ENCODE results near the gene MIEF2. TPM values are rescaled to one million over a fixed set of nuclear protein-coding genes. Genes with fewer than 3 reads are reported as not detected.

The MIEF2 gene
- total and polyA plus RNA-seq, 4 donors, result 15.5 to 24.1 (median 19.1) TPM

DNA sequence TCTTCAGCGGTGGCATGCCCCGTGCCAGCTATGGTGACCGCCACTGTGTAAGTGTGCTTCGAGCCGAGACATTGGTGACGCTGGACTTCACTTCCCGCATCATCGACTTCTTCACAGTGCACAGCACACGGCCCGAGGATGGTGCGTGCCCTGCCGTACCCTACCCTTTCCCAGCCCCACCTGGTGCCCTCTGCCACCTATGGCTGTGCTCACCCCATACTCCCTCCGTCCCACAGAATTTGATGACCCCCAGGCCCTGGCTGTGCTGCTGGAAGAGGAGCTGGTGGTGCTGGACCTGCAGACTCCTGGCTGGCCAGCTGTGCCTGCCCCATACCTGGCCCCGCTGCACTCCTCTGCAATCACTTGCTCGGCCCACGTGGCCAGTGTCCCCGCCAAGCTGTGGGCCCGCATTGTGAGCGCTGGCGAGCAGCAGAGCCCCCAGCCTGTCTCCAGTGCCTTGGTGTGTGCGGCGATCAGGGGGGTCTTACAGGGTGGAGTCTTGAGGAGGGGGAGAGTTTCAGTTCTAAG lies 25.5 kb upstream of the MIEF2 start:
- Histone ChIP-seq H3K27me3 (ENCODE audit: control insufficient read depth, insufficient read depth, low read length) (no peaks in the 10 kb centered on the region), H3K4me3 (ENCODE audit: low read depth, low read length) (no peak overlapping the region), H3K36me3 (ENCODE audit: control insufficient read depth, insufficient read depth, low read length) (peaks cover 82% of the 10 kb centered on the region), H3K9me3 (ENCODE audit: control insufficient read depth, insufficient read depth, low read length) (no peaks in the 10 kb centered on the region), H3K27ac (ENCODE audit: low read depth, low read length) (no peak overlapping the region), H3K4me1 (ENCODE audit: control insufficient read depth, insufficient read depth, low read length) (peaks cover 31% of the 10 kb centered on the region)
- DNase-seq (ENCODE audit: low read depth in 4 of 6, low spot score in 6 of 6), result no peak
- WGBS (ENCODE audit: insufficient coverage), result 96% methylated on average over 22 of the region's 22 CpGs

DNA sequence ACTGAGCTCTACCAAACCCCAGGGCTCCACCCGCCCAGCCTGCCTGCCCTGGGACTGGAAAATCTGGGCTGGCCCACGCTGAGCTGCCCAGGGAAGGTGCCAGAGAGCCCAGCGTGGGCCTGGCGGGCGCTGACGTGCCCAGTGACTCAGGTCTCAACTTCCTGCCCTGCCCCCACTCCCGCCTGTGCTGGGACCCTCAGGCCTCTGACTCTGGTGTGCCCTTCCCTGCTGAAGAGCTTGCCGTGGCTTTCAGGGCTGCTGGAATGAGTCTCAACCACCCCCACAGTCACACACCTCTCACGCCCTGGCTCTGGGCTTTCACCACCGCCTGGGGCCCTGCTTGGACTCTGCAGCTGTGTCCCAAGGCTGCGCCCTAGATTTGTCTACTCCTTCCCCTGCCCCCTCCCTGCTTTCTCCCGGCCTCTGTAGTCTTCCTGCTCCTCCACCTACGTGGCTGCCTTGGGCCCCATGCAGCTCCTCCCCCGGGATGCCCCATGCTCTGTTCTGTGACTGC lies 24.7 kb upstream of the MIEF2 start:
- peaks cover 22% of the 10 kb centered on the region for H3K4me1 ChIP-seq (ENCODE audit: control insufficient read depth, insufficient read depth, low read length)
- H3K27me3 ChIP-seq (ENCODE audit: control insufficient read depth, insufficient read depth, low read length), result no peaks in the 10 kb centered on the region
- no peaks in the 10 kb centered on the region for H3K9me3 ChIP-seq (ENCODE audit: control insufficient read depth, insufficient read depth, low read length)
- DNase-seq (ENCODE audit: low read depth in 4 of 6, low spot score in 6 of 6), result no peak
- H3K36me3 ChIP-seq (ENCODE audit: control insufficient read depth, insufficient read depth, low read length), result peaks cover 91% of the 10 kb centered on the region
- 84% methylated on average over 14 of the region's 14 CpGs for WGBS (ENCODE audit: insufficient coverage)
- no peak overlapping the region for H3K4me3 ChIP-seq (ENCODE audit: low read depth, low read length)
- no peak overlapping the region for H3K27ac ChIP-seq (ENCODE audit: low read depth, low read length)

DNA sequence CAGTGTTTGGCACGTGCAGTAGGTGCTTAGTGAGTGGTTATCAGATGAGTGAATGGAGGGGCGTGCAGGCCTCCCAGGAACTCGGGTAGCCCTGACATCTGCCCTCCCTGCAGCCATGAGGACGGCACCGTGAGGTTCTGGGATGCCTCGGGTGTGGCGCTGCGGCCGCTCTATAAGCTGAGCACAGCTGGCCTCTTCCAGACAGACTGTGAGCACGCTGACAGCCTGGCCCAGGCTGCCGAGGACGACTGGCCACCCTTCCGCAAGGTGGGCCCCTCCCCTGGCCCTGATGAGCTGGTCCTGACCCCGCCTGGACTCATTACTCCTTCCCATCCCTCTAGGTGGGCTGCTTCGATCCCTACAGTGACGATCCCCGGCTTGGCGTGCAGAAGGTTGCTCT lies 24.0 kb upstream of the MIEF2 start:
- Histone ChIP-seq H3K9me3 (ENCODE audit: control insufficient read depth, insufficient read depth, low read length) (no peaks in the 10 kb centered on the region), H3K4me3 (ENCODE audit: low read depth, low read length) (no peak overlapping the region), H3K27me3 (ENCODE audit: control insufficient read depth, insufficient read depth, low read length) (no peaks in the 10 kb centered on the region), H3K27ac (ENCODE audit: low read depth, low read length) (no peak overlapping the region), H3K4me1 (ENCODE audit: control insufficient read depth, insufficient read depth, low read length) (peaks cover 15% of the 10 kb centered on the region), H3K36me3 (ENCODE audit: control insufficient read depth, insufficient read depth, low read length) (peaks cover 98% of the 10 kb centered on the region)
- no peak for DNase-seq (ENCODE audit: low read depth in 4 of 6, low spot score in 6 of 6)
- 89% methylated on average over 15 of the region's 18 CpGs for WGBS (ENCODE audit: insufficient coverage)

DNA sequence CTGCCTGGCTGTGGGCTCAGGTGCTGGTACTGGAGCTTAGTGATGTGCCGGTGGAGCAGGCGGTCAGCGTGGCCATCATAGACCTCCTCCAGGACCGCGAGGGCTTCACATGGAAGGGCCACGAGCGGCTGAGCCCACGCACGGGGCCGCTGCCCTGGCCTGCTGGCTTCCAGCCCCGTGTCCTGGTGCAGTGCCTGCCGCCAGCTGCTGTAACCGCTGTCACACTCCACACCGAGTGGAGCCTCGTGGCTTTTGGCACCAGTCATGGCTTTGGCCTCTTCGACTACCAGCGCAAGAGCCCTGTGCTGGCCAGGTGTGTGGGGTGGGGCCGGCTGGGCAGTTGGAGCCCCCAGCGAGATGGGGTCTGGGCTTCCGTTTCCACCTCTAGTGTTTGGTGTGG lies 23.0 kb upstream of the MIEF2 start:
- WGBS (ENCODE audit: insufficient coverage), result 93% methylated on average over 18 of the region's 20 CpGs
- no peaks in the 10 kb centered on the region for H3K27me3 ChIP-seq (ENCODE audit: control insufficient read depth, insufficient read depth, low read length)
- peaks cover 100% of the 10 kb centered on the region for H3K36me3 ChIP-seq (ENCODE audit: control insufficient read depth, insufficient read depth, low read length)
- H3K4me1 ChIP-seq (ENCODE audit: control insufficient read depth, insufficient read depth, low read length), result peaks cover 5% of the 10 kb centered on the region
- H3K27ac ChIP-seq (ENCODE audit: low read depth, low read length), result no peak overlapping the region
- DNase-seq (ENCODE audit: low read depth in 4 of 6, low spot score in 6 of 6), result no peak
- H3K9me3 ChIP-seq (ENCODE audit: control insufficient read depth, insufficient read depth, low read length), result no peaks in the 10 kb centered on the region
- H3K4me3 ChIP-seq (ENCODE audit: low read depth, low read length), result no peak overlapping the region

DNA sequence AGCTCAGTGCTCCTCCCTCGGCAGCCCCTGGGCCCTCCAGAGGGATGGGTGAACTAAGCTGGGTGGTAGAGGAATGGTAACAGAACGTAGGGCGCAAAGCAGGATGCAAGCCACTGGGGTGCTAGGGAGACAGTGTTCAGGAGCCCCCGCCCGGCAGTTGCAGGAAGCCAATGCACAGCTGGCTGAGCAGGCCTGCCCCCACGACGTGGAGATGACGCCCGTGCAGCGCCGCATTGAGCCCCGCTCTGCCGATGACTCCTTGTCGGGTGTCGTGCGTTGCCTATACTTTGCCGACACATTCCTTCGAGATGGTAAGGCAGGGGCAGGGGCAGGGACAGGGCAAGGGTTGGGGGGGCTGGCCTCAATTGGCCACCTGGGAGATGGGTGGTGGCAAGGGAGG lies 22.2 kb upstream of the MIEF2 start:
- no peaks in the 10 kb centered on the region for H3K27me3 ChIP-seq (ENCODE audit: control insufficient read depth, insufficient read depth, low read length)
- no peak overlapping the region for H3K27ac ChIP-seq (ENCODE audit: low read depth, low read length)
- no peak for DNase-seq (ENCODE audit: low read depth in 4 of 6, low spot score in 6 of 6)
- H3K36me3 ChIP-seq (ENCODE audit: control insufficient read depth, insufficient read depth, low read length), result peaks cover 99% of the 10 kb centered on the region
- no peaks in the 10 kb centered on the region for H3K4me1 ChIP-seq (ENCODE audit: control insufficient read depth, insufficient read depth, low read length)
- H3K9me3 ChIP-seq (ENCODE audit: control insufficient read depth, insufficient read depth, low read length), result no peaks in the 10 kb centered on the region
- 92% methylated on average over 15 of the region's 18 CpGs for WGBS (ENCODE audit: insufficient coverage)
- H3K4me3 ChIP-seq (ENCODE audit: low read depth, low read length), result no peak overlapping the region

DNA sequence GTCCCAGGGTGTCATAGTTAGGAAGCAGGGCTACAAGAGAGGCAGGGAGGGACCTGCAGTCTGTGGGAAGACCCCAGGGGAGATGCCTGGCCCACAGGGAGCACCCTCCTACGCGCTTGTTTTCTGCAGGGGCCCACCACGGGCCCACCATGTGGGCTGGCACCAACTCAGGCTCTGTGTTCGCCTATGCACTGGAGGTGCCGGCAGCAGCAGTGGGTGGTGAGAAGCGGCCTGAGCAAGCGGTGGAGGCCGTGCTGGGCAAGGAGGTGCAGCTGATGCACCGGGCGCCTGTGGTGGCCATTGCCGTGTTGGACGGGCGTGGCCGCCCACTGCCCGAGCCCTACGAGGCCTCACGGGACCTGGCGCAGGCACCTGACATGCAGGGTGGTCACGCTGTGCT lies 20.0 kb upstream of the MIEF2 start:
- Histone ChIP-seq H3K27ac (ENCODE audit: low read depth, low read length) (no peak overlapping the region), H3K27me3 (ENCODE audit: control insufficient read depth, insufficient read depth, low read length) (no peaks in the 10 kb centered on the region), H3K4me1 (ENCODE audit: control insufficient read depth, insufficient read depth, low read length) (no peaks in the 10 kb centered on the region), H3K9me3 (ENCODE audit: control insufficient read depth, insufficient read depth, low read length) (no peaks in the 10 kb centered on the region), H3K4me3 (ENCODE audit: low read depth, low read length) (no peak overlapping the region), H3K36me3 (ENCODE audit: control insufficient read depth, insufficient read depth, low read length) (peaks cover 96% of the 10 kb centered on the region)
- 95% methylated on average over 19 of the region's 19 CpGs for WGBS (ENCODE audit: insufficient coverage)
- DNase-seq (ENCODE audit: low read depth in 4 of 6, low spot score in 6 of 6), result no peak

DNA sequence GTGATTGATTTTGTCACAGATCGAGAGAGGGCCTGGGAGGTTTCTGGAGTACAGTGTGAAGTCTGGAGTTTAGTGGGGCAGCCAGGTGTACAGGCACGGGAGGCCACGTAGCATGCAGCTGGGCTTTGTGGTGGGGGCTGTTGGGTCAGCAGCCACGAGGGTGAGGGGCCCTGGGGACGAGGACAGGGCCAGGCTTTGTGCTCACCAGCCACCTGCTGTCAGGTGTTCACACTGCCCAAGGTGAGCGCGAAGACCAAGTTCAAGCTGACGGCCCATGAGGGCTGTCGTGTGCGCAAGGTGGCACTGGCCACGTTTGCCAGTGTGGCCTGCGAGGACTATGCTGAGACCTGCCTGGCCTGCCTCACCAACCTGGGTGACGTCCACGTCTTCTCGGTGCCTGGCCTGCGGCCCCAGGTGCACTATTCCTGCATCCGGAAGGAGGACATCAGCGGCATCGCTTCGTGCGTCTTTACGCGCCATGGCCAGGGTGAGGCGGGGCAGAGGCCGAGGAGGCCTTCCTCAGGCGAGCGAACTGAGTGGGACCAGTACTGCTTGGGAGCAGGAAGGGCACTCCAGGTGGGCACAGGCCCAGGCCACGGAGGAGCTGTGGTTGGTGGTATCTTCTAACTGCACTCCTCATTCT lies 19.1 kb upstream of the MIEF2 start:
- Histone ChIP-seq H3K9me3 (ENCODE audit: control insufficient read depth, insufficient read depth, low read length) (no peaks in the 10 kb centered on the region), H3K36me3 (ENCODE audit: control insufficient read depth, insufficient read depth, low read length) (peaks cover 96% of the 10 kb centered on the region), H3K27ac (ENCODE audit: low read depth, low read length) (no peak overlapping the region), H3K4me3 (ENCODE audit: low read depth, low read length) (no peak overlapping the region), H3K4me1 (ENCODE audit: control insufficient read depth, insufficient read depth, low read length) (no peaks in the 10 kb centered on the region), H3K27me3 (ENCODE audit: control insufficient read depth, insufficient read depth, low read length) (no peaks in the 10 kb centered on the region)
- DNase-seq (ENCODE audit: low read depth in 4 of 6, low spot score in 6 of 6), result no peak
- WGBS (ENCODE audit: insufficient coverage), result 87% methylated on average over 16 of the region's 28 CpGs

DNA sequence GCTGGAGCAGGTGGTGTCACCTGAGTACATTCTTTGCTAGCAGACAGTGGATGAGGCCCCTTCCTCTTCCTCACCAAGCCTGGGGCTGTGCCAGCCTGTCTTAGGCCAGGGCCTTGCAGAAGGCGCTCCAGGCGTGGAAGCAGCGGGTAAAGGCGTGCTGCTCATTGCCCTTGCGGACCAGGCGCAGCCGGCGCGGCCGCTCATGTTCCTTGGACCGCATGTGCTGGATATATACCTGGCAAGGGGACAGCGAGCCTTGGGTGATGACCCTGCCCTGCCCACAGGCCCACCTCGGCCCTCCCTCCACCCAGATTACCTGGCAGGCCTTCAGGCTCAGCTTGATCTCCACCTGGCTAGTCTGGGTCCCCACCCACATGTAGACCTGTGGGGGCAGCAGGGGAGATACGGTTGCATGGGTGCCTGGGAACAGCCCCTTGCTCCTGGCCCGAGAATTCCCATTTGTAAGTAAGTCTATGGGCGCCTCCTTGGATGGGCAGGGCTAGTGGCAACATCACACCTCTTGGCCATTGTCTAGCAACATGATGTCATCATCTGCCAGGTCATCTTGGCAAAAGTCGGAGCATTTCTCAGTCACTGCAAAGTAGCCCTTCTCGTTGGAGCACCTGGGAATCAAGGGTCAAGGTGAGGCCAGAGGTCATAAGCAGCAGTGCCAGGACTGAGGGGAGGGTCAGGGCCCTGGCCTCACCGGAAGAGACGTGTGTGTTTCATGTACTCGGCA lies 15.3 kb upstream of the MIEF2 start:
- 88% methylated on average over 19 of the region's 21 CpGs for WGBS (ENCODE audit: insufficient coverage)
- no peaks in the 10 kb centered on the region for H3K9me3 ChIP-seq (ENCODE audit: control insufficient read depth, insufficient read depth, low read length)
- no peak overlapping the region for H3K27ac ChIP-seq (ENCODE audit: low read depth, low read length)
- peaks cover 93% of the 10 kb centered on the region for H3K36me3 ChIP-seq (ENCODE audit: control insufficient read depth, insufficient read depth, low read length)
- no peak for DNase-seq (ENCODE audit: low read depth in 4 of 6, low spot score in 6 of 6)
- no peak overlapping the region for H3K4me3 ChIP-seq (ENCODE audit: low read depth, low read length)
- peaks cover 14% of the 10 kb centered on the region for H3K4me1 ChIP-seq (ENCODE audit: control insufficient read depth, insufficient read depth, low read length)
- H3K27me3 ChIP-seq (ENCODE audit: control insufficient read depth, insufficient read depth, low read length), result no peaks in the 10 kb centered on the region

DNA sequence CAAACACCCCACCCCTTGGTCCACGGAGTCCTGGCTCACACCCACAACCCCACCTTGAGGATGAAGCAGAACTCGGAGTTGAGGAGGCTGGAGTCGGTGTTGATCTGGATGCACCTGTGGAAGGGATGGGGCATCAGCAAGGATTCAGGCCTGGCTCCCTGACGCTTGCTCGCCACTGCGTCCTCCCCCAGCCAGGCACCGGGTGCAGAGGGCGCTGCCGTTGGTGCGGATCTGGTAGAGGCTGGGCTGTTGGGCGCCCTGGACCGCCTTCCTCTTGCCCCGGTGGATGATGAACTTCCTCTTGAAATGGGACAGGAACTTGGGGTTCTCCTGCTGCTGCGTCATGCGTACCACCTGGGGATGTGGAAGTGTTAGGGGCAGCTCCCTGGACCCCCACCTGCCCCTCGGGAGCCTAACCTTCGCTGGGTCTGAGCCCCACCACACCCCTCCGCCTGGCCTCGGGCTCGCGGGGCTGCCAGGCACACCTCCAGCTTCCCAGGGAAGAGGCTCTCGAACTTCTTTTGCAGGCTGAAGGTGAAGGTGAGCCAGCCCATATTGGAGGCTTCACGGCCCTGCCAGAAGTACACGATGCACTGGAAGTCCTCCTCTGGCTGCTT lies 14.2 kb upstream of the MIEF2 start:
- Histone ChIP-seq H3K4me3 (ENCODE audit: low read depth, low read length) (no peak overlapping the region), H3K27ac (ENCODE audit: low read depth, low read length) (no peak overlapping the region), H3K36me3 (ENCODE audit: control insufficient read depth, insufficient read depth, low read length) (peaks cover 93% of the 10 kb centered on the region), H3K9me3 (ENCODE audit: control insufficient read depth, insufficient read depth, low read length) (no peaks in the 10 kb centered on the region), H3K27me3 (ENCODE audit: control insufficient read depth, insufficient read depth, low read length) (no peaks in the 10 kb centered on the region), H3K4me1 (ENCODE audit: control insufficient read depth, insufficient read depth, low read length) (peaks cover 14% of the 10 kb centered on the region)
- WGBS (ENCODE audit: insufficient coverage), result 90% methylated on average over 22 of the region's 24 CpGs
- DNase-seq (ENCODE audit: low read depth in 4 of 6, low spot score in 6 of 6), result no peak

Data from spinal cord (tissue), 10 donors.